Hematopoietic multipotent progenitor cell treated with erythropoietin and hydrocortisone succinate and interleukin-3 and kit ligand, for 6 days (in vitro differentiated cells): ENCODE data around the gene KLF9.

Experiments
- DNase-seq: peaks from one replicate; pipeline ENCODE4 v3.0.0-alpha.2; 2015

KLF9 gene

DNA sequence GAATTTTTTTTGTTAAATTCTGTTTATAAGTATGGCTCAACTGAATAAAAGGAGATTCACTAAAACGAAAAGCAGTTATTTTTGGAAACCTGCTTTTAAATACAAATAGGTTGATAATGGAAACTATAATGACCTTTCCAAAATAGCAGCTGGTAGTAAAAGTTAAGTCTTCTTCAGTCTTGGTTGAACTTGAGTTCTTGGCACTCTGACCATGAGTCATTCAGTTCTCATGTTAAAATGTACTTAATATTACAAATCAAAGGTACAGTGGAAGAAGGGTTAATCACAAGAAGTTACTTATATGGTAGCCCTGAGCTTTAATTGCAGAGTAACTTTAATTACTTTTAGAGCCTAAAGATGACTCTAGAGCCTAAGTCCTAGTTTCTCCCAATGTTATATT is 62.1 kb downstream of the KLF9 start:
- DNase-seq, result no peak

- DNase-seq, result no peak
These were observed 67.4 kb downstream of the KLF9 start for GRCh38 chr9:70347046-70347445.

- DNase-seq, result peak; percentile 79
These were observed 73.9 kb downstream of the KLF9 start for GRCh38 chr9:70340572-70340971.
